GM19395 (cell line): ENCODE measurements around the gene ABCA8.

Experiments used
- ATAC-seq: cut with Tn5 transposase; IDR thresholded peaks from one replicate; pipeline ENCODE4 v1.9.1; 2021; ENCODE audit warnings: mild to moderate bottlenecking, moderate library complexity; ENCODE audit not compliant: unreplicated experiment

The ABCA8 gene

GRCh38 chr17:68878226-68878885, 76.8 kb downstream of the ABCA8 start:
- no peak for ATAC-seq

GRCh38 chr17:68871447-68871846, 83.7 kb downstream of the ABCA8 start:
- no peak for ATAC-seq

DNA sequence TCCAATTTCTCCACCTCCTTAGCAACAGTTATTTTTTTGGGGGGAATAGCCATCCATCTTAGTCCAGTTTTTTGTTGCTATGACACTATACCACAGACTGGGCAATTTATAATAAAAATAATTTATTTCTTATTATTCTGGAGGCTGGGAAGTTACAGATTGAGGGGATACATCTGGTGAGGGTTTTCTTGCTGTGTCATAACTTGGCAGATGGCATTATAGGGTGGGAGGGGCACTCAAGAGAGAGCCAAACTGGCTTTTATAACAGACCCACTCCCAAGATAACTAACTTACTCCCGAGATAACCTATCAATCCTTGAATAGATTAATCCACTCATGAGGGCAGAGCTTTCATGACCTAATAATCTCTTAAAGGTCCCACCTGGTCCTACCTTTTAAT, 84.2 kb downstream of the ABCA8 start:
- ATAC-seq: no peak

- no peak for ATAC-seq
Observed at GRCh38 chr17:68870161-68870826, 84.9 kb downstream of the ABCA8 start.

DNA sequence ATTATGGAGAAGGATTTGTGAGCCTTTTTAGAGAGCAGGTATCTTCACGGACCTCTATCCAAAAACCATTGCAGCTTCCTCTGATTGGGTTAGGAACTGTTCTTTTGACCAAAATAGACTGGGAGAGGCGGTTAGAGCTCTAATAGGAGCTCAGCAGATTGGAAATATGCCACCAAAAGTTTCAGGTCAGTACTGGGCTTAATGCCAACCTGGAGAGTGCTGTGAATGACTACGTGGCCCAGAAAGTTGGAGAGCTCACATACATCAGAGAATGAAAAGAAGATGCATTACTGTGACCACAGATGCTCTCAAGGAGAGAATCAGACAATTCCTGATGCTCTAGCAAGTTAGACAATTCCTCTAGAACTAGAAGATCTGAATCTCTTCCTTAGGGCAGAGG, 86.5 kb downstream of the ABCA8 start:
- no peak for ATAC-seq

DNA sequence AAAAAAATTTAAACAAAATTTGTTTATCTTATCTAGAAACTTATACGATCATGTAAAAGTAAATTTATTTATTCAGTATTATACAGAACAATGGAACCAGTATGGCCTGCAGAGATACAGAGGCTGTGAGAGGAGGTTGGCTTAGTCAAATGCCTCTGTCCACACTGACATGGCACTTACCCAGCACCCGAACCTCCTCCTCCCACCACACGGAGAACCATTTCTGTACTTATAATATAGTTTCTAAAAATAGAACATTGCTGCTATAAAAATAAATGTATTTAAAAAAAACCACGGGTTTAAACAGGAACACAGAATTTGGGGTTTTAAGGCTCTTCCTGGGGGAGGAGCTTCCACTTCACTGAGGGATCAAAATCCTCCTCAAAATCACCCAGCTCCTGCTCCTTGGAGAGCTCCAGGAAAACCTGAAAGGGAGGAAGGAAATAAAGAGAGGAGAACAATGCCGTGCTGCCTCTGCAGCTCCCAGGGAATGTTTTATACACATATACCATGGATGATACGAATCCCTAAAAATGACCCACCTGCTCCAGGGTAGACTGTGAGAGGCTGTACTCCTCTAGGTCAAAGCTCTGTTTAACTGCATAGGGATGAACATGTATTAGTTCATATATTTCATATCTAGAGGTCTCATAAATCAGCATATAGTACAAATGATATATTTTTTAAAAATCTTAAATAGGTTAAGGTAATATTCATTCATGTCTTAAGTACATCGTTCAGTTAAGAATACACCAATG, 87.3 kb downstream of the ABCA8 start:
- ATAC-seq: no peak

GRCh38 chr17:68865584-68865983, 89.6 kb downstream of the ABCA8 start:
- no peak for ATAC-seq

- no peak for ATAC-seq
Observed at GRCh38 chr17:68863091-68863652, 92.0 kb downstream of the ABCA8 start.

DNA sequence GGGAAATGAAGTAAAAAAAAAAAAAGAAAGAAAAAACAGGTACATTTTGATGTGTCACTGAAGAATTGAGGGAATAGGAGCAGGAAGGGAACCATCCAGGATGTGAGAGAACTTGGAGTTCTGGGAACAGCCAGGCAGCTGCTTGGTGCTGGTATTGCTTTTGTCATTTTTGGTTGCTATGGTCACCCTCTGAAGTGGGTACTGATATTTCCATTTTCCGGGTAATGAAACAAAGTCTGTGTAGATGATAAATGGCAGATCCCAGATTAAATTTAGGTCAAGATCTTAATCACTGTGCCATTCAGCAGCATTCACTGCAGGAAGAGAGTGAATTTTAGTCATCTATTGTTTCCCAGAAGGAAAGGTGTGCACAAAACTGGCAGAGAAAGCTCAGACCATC, 93.6 kb downstream of the ABCA8 start:
- no peak for ATAC-seq

DNA sequence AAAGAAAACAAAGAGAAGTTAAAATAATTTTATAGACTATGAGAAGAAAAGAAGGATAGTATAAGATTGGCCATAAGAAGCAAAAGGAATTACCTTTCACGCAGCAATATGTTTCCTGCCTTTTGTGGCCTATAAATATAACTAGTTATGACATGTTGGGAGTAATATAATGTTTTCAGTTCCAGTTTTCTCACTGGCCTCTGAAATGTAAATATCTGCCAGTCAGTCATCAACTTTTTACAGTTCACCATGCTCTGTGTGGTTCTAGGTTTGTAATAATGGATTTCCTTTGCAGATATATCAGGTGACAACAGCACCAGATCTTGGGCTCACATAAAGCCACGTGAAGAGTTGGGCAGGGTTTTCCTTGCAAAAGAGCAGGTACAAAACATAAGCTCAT, 94.3 kb downstream of the ABCA8 start:
- no peak for ATAC-seq

- ATAC-seq: no peak
Observed at GRCh38 chr17:68854452-68854851, 100.7 kb downstream of the ABCA8 start.

- ATAC-seq: no peak
Observed at GRCh38 chr17:68853439-68853838, 101.8 kb downstream of the ABCA8 start.

DNA sequence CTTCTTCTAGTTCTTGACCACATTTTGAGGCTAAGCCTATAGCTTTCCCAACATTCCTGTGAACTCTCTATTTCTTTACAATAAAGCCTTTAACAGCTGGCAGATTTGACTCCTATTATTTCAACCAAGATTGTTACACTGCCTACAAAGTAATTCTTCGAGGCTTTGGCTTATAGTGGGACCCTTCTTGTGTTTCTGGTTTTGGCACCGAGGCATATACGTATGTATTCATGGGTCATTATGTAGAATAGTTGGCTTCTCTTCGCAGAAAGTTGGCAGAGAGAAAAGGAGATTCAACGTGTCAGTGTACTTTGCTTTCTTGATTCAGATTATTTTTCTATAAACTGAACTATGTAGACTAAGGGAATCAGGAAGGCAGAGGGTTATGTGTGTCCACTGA, 102.2 kb downstream of the ABCA8 start:
- no peak for ATAC-seq

DNA sequence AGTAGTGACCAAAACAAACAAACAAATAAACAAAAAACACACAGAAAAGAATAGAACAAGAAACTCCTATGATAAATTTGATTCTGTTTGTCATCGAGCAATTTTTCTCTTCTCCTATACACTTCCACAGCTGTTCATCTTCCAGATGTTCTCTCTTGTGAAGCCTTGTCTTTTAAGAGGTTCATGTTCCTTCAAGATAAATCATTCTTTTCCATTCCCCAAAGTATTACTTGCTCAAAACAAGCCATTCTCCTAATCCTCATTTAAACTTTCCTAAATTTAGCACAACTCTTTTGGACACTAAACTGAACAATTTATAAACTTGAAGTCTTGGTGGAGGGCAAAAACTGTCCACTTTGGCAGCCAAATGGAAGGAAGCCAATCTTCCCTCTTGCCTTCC, 103.3 kb downstream of the ABCA8 start:
- no peak for ATAC-seq

DNA sequence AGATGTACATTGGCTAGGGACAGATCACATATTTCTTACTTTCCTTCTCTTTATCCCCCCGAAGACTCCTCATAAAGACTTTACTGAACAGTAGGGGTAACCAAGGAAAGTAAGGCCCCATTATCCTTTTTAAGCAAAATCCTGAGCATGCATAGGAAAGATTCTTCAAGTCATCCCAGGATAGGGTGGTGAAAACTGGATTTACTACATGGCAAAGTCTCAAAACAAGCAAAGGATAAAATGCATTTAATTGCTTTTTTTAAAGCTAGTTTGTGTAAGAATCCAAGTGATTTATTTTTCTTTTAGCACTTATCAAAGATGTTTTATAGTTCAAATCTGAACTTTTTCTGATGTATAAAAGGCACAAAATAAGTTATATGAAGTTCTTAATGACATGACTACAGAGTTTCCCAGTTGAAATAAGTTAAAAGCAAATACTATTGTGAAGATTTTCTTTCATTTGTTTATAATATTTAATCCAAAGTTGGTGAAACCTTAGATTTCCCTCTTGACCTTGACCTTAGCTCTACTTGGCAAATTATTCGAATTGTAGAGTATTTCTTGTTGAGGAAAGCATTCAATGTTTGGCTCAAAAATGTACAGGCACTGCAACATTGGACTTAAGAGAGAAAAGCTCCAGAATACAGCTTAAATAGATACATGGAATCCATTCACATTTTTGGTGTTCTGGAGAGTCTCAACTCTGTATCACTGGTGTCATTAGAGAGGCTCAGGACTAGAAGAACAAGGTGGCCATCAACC, 104.3 kb downstream of the ABCA8 start:
- no peak for ATAC-seq

DNA sequence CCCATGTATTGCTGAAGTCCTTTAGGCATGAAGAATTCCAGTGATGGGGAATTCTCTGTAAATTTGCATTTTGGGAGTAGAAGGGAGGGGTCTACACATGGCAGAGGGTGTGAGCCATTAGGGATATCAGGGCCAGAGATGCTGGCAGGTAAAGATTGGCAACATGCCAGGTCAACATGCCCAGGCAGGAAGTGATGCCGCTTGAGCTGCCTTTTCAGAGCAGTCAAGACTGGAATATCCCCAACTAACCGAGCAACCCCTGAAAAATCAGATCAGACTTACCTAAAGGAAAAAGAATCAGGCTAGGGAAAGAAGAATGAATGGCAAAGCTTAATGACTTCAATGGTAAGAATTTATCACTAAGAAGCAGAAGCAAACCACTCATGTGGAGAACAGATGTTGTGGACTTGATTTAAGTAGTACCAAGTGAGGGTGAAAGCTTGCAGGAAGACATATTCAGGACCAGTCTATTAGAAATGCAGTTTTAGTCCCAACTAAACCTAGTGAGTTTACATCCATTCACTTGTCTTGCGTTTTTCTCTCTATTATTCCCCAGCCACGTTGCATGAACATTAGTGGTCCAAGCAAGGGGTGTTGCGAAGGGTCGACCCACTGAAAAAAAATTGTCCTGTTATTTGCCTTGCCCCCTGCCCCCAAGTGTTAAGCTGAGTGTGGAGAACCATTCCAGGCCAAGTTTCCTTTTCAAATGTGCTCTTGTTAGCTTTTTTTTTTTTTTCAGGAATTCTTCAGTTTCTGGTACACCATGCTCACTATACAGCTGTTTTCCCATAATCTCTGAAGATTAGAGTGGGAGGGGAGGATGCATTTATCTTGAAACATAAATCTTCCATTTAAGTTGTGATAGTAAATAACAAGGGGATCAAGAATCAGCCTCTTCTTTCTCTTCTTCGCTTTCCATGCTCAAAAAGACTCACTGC, 105.2 kb downstream of the ABCA8 start:
- ATAC-seq: no peak

- ATAC-seq: no peak
Observed at GRCh38 chr17:68847711-68848110, 107.5 kb downstream of the ABCA8 start.

GRCh38 chr17:68843522-68843921, 111.7 kb downstream of the ABCA8 start:
- ATAC-seq: no peak

DNA sequence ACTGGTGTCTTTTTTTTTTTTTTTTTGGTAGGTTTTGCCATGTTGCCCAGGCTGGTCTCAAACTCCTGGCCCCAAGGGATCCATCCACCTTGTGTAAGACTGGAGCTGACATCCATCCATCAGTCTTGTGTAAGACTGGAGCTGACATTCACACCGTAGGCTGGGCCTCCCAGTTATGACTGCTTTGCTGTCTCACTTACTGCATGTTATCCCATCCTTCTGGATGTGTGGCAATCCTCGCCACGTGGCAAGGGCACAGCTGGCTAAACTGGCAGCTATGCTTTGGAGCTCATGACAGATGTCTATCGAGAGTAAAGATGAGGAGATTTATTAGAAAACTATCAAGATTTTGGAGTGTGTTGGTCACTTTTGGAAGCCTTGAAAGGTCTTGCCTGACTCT, 115.1 kb downstream of the ABCA8 start:
- no peak for ATAC-seq

DNA sequence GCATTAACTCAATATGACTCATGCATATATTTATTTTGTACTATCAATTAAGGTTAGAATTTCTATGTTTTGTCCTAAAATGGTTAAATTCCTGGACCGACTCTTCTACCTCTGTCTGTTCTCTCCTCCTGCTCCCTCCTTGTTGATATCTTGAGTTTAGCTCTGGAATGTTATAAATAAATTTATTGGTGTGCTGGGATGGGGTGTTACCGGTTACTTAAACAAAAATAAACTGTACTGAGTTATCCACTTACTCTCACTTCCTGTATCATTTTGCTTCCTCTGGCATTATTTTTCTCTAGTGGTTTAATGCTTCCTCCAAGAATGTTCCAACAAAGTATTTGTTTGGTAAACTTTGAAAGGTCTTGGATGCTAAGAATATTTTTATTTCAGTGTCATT, 120.1 kb downstream of the ABCA8 start:
- no peak for ATAC-seq
